GM23338 (cell line): ENCODE data around the gene EPAS1. TPM values are rescaled to one million over a fixed set of nuclear protein-coding genes. Genes with fewer than 3 reads are reported as not detected.

Experiments
- ATAC-seq: fragments of 200-7000 bp; cut with Tn5 transposase; 3 replicates; pipeline ENCODE4 v1.9.1; 2020
- DNase-seq: peaks from one replicate; pipeline ENCODE4 v3.0.0-alpha.2; 2015; ENCODE audit warnings: low spot score
- H2AFZ ChIP-seq: fragments of 200-600 bp; sonication (generic); 2 replicates; pipeline ENCODE4 v1.8.0; 2016; ENCODE audit warnings: antibody characterized with exemption, mild to moderate bottlenecking, moderate library complexity
- H3F3A ChIP-seq: fragments of 200-600 bp; sonication (generic); replicated peaks from 2 replicates; pipeline ENCODE4 v1.8.0; 2017; ENCODE audit warnings: antibody characterized with exemption, mixed run types, low read depth
- H3K27ac ChIP-seq: fragments of 200-600 bp; sonication (generic); 2 replicates; pipeline ENCODE4 v1.6.1; 2016; ENCODE audit warnings: low read depth
- H3K27me3 ChIP-seq: fragments of 200-600 bp; sonication (generic); 2 replicates; pipeline ENCODE4 v1.8.0; 2016; ENCODE audit warnings: mild to moderate bottlenecking, mixed run types, moderate library complexity; ENCODE audit not compliant: insufficient read depth
- H3K36me3 ChIP-seq: fragments of 200-600 bp; sonication (generic); 2 replicates; pipeline ENCODE4 v1.8.0; 2016; ENCODE audit warnings: mild to moderate bottlenecking; ENCODE audit not compliant: insufficient read depth
- H3K4me1 ChIP-seq: fragments of 200-600 bp; sonication (generic); 2 replicates; pipeline ENCODE4 v1.8.0; 2016; ENCODE audit warnings: mild to moderate bottlenecking, moderate library complexity; ENCODE audit not compliant: insufficient read depth
- H3K4me2 ChIP-seq: fragments of 200-600 bp; sonication (generic); 2 replicates; pipeline ENCODE4 v1.7.1; 2017; ENCODE audit warnings: mixed run types
- H3K4me3 ChIP-seq: fragments of 200-600 bp; sonication (generic); 2 replicates; pipeline ENCODE4 v1.6.1; 2016; ENCODE audit warnings: mixed run types
- H3K79me2 ChIP-seq: fragments of 200-600 bp; sonication (generic); replicated peaks from 2 replicates; pipeline ENCODE4 v1.8.0; 2017; ENCODE audit warnings: mild to moderate bottlenecking; ENCODE audit not compliant: insufficient read depth
- H3K9me2 ChIP-seq: fragments of 200-600 bp; sonication (generic); 2 replicates; pipeline ENCODE4 v1.8.0; 2017; ENCODE audit not compliant: insufficient read depth
- H4K20me1 ChIP-seq: fragments of 200-600 bp; sonication (generic); replicated peaks from 2 replicates; pipeline ENCODE4 v1.8.0; 2017; ENCODE audit warnings: mild to moderate bottlenecking; ENCODE audit not compliant: insufficient read depth
- H3K27ac Mint-ChIP-seq: 2 replicates; pipeline ENCODE4 v1.8.0; 2020; ENCODE audit warnings: inconsistent platforms, mild to moderate bottlenecking, moderate library complexity, mixed read lengths
- H3K27me3 Mint-ChIP-seq: 3 replicates; pipeline ENCODE4 v1.8.0; 2022; ENCODE audit warnings: low read depth, mild to moderate bottlenecking, moderate library complexity, mixed read lengths, inconsistent platforms; ENCODE audit not compliant: insufficient read depth, poor library complexity
- H3K36me3 Mint-ChIP-seq: 3 replicates; pipeline ENCODE4 v1.8.0; 2021; ENCODE audit warnings: low read depth, mild to moderate bottlenecking, inconsistent platforms, moderate library complexity, mixed read lengths
- H3K4me1 Mint-ChIP-seq: 3 replicates; pipeline ENCODE4 v1.8.0; 2020; ENCODE audit warnings: mild to moderate bottlenecking, inconsistent platforms, mixed read lengths
- H3K4me3 Mint-ChIP-seq: 3 replicates; pipeline ENCODE4 v1.8.0; 2021; ENCODE audit warnings: moderate library complexity, mild to moderate bottlenecking, inconsistent platforms, mixed read lengths
- H3K9me3 Mint-ChIP-seq: 3 replicates; pipeline ENCODE4 v1.8.0; 2020; ENCODE audit warnings: moderate library complexity, mild to moderate bottlenecking, inconsistent platforms, mixed read lengths
- JUNB ChIP-seq: IDR thresholded peaks from one replicate; pipeline ENCODE4 v1.6.1; 2016; ENCODE audit warnings: antibody characterized with exemption; ENCODE audit not compliant: unreplicated experiment
- NANOG ChIP-seq: IDR thresholded peaks from 2 replicates; pipeline ENCODE4 v1.6.1; 2016; ENCODE audit warnings: antibody characterized with exemption, borderline replicate concordance
- STAT1 ChIP-seq: IDR thresholded peaks from one replicate; pipeline ENCODE4 v1.6.1; 2016; ENCODE audit warnings: antibody characterized with exemption; ENCODE audit not compliant: unreplicated experiment
- ZNF114 ChIP-seq: fragments of 250-450 bp; sonication (Bioruptor Pico); IDR thresholded peaks from 2 replicates; pipeline ENCODE4 v1.5.0; 2020; ENCODE audit warnings: mild to moderate bottlenecking, moderate library complexity
- polyA plus RNA-seq: library from polyadenylated mRNA; unstranded; fragments of >200 nt; fragmentation: Nextera tagmentation; extraction: Ambion mirVana; gene quantifications from 2 replicates; pipeline ENCODE4 v1.2.1, GENCODE V29; 2016
- total RNA-seq: library from RNA; depleted of rRNA; stranded (reverse); fragments of >200 nt; shearing (Covaris generic); gene quantifications from 2 replicates; pipeline ENCODE4 v1.2.3, GENCODE V29; 2014
- TF ChIP-seq, protein P1 (sequence below): fragments of 250-450 bp; sonication (Bioruptor Pico); IDR thresholded peaks from 2 replicates; pipeline ENCODE4 v1.5.0; 2020; ENCODE audit warnings: mild to moderate bottlenecking, moderate library complexity
- TF ChIP-seq, protein P2 (sequence below), 2 experiments: fragments of 200-600 bp in 1 of 2; sonication (generic) in 1 of 2; conservative IDR thresholded peaks; 2 replicates each; pipeline versions ENCODE4 v1.5.1 to v1.6.1; 2016 to 2017; ENCODE audit warnings: antibody characterized with exemption in 2 of 2, low read depth in 2 of 2, mild to moderate bottlenecking in 2 of 2, moderate library complexity in 1 of 2

EPAS1 gene
- total and polyA plus RNA-seq, 2 experiments from 2014 or later = 0.68 to 5.4 TPM

DNA sequence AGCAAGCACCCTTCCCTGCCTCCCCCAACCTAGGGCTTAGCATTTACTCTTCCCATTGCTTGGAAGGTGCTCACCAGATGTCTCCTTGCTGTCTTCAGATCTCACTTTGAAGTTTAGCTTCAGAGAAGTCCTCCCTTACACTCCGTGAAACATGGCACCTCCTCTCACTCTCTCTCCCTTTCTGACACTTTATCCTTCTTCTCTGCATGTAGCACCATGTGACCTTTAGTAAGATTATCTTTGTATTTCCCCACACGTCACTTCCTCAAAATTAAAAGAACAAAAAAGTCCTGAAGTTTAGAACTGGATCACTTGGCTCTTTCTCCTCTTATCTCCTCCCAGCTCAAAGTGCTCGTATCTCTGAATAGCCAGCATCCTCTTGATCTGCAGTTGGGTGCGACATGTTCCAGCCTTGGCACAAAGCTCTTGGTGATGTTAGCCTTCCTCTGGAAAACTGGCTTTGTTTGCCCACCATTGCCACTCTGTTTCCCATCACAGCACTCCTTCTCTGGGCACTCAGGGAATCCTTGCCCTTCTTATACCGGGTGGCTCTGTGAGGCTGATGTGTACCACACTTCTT is 40.6 kb upstream of the EPAS1 start (continued):
- TF ChIP-seq, protein P1, sequence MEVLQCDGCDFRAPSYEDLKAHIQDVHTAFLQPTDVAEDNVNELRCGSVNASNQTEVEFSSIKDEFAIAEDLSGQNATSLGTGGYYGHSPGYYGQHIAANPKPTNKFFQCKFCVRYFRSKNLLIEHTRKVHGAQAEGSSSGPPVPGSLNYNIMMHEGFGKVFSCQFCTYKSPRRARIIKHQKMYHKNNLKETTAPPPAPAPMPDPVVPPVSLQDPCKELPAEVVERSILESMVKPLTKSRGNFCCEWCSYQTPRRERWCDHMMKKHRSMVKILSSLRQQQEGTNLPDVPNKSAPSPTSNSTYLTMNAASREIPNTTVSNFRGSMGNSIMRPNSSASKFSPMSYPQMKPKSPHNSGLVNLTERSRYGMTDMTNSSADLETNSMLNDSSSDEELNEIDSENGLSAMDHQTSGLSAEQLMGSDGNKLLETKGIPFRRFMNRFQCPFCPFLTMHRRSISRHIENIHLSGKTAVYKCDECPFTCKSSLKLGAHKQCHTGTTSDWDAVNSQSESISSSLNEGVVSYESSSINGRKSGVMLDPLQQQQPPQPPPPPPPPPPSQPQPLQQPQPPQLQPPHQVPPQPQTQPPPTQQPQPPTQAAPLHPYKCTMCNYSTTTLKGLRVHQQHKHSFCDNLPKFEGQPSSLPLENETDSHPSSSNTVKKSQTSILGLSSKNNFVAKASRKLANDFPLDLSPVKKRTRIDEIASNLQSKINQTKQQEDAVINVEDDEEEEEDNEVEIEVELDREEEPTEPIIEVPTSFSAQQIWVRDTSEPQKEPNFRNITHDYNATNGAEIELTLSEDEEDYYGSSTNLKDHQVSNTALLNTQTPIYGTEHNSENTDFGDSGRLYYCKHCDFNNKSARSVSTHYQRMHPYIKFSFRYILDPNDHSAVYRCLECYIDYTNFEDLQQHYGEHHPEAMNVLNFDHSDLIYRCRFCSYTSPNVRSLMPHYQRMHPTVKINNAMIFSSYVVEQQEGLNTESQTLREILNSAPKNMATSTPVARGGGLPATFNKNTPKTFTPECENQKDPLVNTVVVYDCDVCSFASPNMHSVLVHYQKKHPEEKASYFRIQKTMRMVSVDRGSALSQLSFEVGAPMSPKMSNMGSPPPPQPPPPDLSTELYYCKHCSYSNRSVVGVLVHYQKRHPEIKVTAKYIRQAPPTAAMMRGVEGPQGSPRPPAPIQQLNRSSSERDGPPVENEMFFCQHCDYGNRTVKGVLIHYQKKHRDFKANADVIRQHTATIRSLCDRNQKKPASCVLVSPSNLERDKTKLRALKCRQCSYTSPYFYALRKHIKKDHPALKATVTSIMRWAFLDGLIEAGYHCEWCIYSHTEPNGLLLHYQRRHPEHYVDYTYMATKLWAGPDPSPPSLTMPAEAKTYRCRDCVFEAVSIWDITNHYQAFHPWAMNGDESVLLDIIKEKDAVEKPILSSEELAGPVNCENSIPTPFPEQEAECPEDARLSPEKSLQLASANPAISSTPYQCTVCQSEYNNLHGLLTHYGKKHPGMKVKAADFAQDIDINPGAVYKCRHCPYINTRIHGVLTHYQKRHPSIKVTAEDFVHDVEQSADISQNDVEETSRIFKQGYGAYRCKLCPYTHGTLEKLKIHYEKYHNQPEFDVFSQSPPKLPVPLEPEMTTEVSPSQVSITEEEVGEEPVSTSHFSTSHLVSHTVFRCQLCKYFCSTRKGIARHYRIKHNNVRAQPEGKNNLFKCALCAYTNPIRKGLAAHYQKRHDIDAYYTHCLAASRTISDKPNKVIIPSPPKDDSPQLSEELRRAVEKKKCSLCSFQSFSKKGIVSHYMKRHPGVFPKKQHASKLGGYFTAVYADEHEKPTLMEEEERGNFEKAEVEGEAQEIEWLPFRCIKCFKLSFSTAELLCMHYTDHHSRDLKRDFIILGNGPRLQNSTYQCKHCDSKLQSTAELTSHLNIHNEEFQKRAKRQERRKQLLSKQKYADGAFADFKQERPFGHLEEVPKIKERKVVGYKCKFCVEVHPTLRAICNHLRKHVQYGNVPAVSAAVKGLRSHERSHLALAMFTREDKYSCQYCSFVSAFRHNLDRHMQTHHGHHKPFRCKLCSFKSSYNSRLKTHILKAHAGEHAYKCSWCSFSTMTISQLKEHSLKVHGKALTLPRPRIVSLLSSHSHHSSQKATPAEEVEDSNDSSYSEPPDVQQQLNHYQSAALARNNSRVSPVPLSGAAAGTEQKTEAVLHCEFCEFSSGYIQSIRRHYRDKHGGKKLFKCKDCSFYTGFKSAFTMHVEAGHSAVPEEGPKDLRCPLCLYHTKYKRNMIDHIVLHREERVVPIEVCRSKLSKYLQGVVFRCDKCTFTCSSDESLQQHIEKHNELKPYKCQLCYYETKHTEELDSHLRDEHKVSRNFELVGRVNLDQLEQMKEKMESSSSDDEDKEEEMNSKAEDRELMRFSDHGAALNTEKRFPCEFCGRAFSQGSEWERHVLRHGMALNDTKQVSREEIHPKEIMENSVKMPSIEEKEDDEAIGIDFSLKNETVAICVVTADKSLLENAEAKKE (CRISPR knock-in tag) = no peak
- no peak for TF ChIP-seq ZNF114
- no peak for TF ChIP-seq JUNB
- TF ChIP-seq, protein P2, sequence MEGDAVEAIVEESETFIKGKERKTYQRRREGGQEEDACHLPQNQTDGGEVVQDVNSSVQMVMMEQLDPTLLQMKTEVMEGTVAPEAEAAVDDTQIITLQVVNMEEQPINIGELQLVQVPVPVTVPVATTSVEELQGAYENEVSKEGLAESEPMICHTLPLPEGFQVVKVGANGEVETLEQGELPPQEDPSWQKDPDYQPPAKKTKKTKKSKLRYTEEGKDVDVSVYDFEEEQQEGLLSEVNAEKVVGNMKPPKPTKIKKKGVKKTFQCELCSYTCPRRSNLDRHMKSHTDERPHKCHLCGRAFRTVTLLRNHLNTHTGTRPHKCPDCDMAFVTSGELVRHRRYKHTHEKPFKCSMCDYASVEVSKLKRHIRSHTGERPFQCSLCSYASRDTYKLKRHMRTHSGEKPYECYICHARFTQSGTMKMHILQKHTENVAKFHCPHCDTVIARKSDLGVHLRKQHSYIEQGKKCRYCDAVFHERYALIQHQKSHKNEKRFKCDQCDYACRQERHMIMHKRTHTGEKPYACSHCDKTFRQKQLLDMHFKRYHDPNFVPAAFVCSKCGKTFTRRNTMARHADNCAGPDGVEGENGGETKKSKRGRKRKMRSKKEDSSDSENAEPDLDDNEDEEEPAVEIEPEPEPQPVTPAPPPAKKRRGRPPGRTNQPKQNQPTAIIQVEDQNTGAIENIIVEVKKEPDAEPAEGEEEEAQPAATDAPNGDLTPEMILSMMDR (conservative IDR thresholded peaks at IDR 0.05; ENCODE audit: low read depth in 2 of 2) = no peak
- no peak for TF ChIP-seq NANOG
- no peak for TF ChIP-seq STAT1

DNA sequence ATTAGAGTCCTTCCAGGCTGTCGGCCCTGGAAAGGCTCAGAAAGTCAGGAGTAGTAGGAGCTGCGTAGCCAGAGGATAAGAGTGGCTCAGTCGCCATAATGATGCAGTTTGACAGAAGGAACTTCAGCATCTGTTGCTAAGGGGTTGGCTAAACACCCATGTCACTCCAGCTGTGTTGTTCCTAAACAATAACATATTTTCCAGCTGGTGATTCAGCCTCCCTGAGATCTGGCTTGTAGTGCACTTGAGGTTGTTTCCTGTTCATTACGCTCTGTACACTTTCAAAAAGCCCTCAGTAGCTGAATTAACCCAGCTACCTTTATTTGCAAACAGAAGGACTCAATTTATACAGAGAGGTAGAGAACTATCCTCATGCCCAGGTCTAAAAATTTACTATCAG is 39.7 kb upstream of the EPAS1 start:
- no peak for ATAC-seq
- H4K20me1 ChIP-seq = no peaks in the 10 kb centered on the region
- no peaks in the 10 kb centered on the region for H3K4me1 Mint-ChIP-seq
- no peak for TF ChIP-seq ZNF114
- TF ChIP-seq, protein P2 (conservative IDR thresholded peaks at IDR 0.05; ENCODE audit: low read depth in 2 of 2) = no peak

More for the DNA sequence above, 39.7 kb upstream of the EPAS1 start:
- Histone ChIP-seq H3K36me3 (no peaks in the 10 kb centered on the region), H3K4me3 (no peak overlapping the region), H3K4me2 (no peak overlapping the region), H3F3A (no peaks in the 10 kb centered on the region), H3K4me1 (no peaks in the 10 kb centered on the region), H3K79me2 (no peaks in the 10 kb centered on the region), H3K27ac (no peak overlapping the region), H3K27me3 (no peaks in the 10 kb centered on the region), H3K9me2 (no peaks in the 10 kb centered on the region), H2AFZ (no peak overlapping the region)
- H3K27me3 Mint-ChIP-seq = peaks cover 2% of the 10 kb centered on the region
- H3K36me3 Mint-ChIP-seq = no peaks in the 10 kb centered on the region
- H3K9me3 Mint-ChIP-seq = no peaks in the 10 kb centered on the region
- no peak overlapping the region for H3K27ac Mint-ChIP-seq
- no peak for DNase-seq
- no peak overlapping the region for H3K4me3 Mint-ChIP-seq
